IPS DF 6.9 (cell line): ENCODE results near the gene LRRIQ3.

ENCODE experiments used
- DNase-seq: peaks from one replicate; pipeline ENCODE4 v3.0.0-alpha.2; 2013; ENCODE audit warnings: low read depth, low spot score
- H3K27ac ChIP-seq: one replicate; pipeline ENCODE4 v1.5.1; 2013; ENCODE audit warnings: low read length, control low read depth
- H3K27me3 ChIP-seq: 2 replicates; pipeline ENCODE4 v1.6.1; 2013; ENCODE audit warnings: mild to moderate bottlenecking, low read length; ENCODE audit not compliant: control insufficient read depth, insufficient read depth
- H3K36me3 ChIP-seq: 2 replicates; pipeline ENCODE4 v1.6.1; 2013; ENCODE audit warnings: low read length; ENCODE audit not compliant: control insufficient read depth, insufficient read depth
- H3K4me1 ChIP-seq: 2 replicates; pipeline ENCODE4 v1.6.1; 2013; ENCODE audit warnings: low read length; ENCODE audit not compliant: control insufficient read depth, insufficient read depth
- H3K4me3 ChIP-seq: 2 replicates; pipeline ENCODE4 v1.5.1; 2013; ENCODE audit warnings: mild to moderate bottlenecking, low read length
- H3K9me3 ChIP-seq: 2 replicates; pipeline ENCODE4 v1.6.1; 2013; ENCODE audit warnings: low read length, inconsistent platforms; ENCODE audit not compliant: control insufficient read depth, insufficient read depth
- WGBS: extraction: QIAGEN DNeasy Blood & Tissue Kit; methylation state at CpG from one replicate; pipeline ENCODE4 v1.1.7; 2013; ENCODE audit warnings: mixed read lengths, missing lambda C conversion rate; ENCODE audit not compliant: insufficient read length, insufficient coverage; 5-methylcytosine and 5-hydroxymethylcytosine counted together

The LRRIQ3 gene

GRCh38 chr1:74113333-74113732 is 84.6 kb downstream of the LRRIQ3 start:
- H3K27ac ChIP-seq = no peak overlapping the region
- no peak overlapping the region for H3K4me3 ChIP-seq
- no peaks in the 10 kb centered on the region for H3K36me3 ChIP-seq
- no peaks in the 10 kb centered on the region for H3K27me3 ChIP-seq
- no peaks in the 10 kb centered on the region for H3K4me1 ChIP-seq
- no peak for DNase-seq
- no CpG with 5 or more reads among the region's 3 CpGs for WGBS
- H3K9me3 ChIP-seq = no peaks in the 10 kb centered on the region

- Histone ChIP-seq H3K4me3 (no peak overlapping the region), H3K9me3 (no peaks in the 10 kb centered on the region), H3K36me3 (no peaks in the 10 kb centered on the region), H3K4me1 (no peaks in the 10 kb centered on the region), H3K27ac (no peak overlapping the region), H3K27me3 (no peaks in the 10 kb centered on the region)
- no peak for DNase-seq
Observed at GRCh38 chr1:74107394-74107793, 90.6 kb downstream of the LRRIQ3 start.

GRCh38 chr1:74091371-74091770 is 106.6 kb downstream of the LRRIQ3 start:
- no peaks in the 10 kb centered on the region for H3K4me1 ChIP-seq
- WGBS = no CpG with 5 or more reads among the region's 1 CpG
- no peak overlapping the region for H3K27ac ChIP-seq
- no peak overlapping the region for H3K4me3 ChIP-seq
- no peaks in the 10 kb centered on the region for H3K36me3 ChIP-seq
- H3K9me3 ChIP-seq = no peaks in the 10 kb centered on the region
- H3K27me3 ChIP-seq = no peaks in the 10 kb centered on the region
- no peak for DNase-seq

GRCh38 chr1:74083128-74083527 is 114.8 kb downstream of the LRRIQ3 start:
- Histone ChIP-seq H3K9me3 (no peaks in the 10 kb centered on the region), H3K27me3 (no peaks in the 10 kb centered on the region), H3K4me3 (no peak overlapping the region), H3K36me3 (no peaks in the 10 kb centered on the region), H3K4me1 (no peaks in the 10 kb centered on the region), H3K27ac (no peak overlapping the region)
- no CpG with 5 or more reads among the region's 1 CpG for WGBS
- no peak for DNase-seq

- no peak for DNase-seq
- no peak overlapping the region for H3K27ac ChIP-seq
Observed at GRCh38 chr1:74065081-74065480, 132.9 kb downstream of the LRRIQ3 start.

GRCh38 chr1:74057719-74058118 is 140.3 kb downstream of the LRRIQ3 start:
- DNase-seq = no peak
- H3K4me1 ChIP-seq = no peaks in the 10 kb centered on the region
- H3K27me3 ChIP-seq = no peaks in the 10 kb centered on the region
- H3K27ac ChIP-seq = no peak overlapping the region
- H3K36me3 ChIP-seq = no peaks in the 10 kb centered on the region
- H3K9me3 ChIP-seq = no peaks in the 10 kb centered on the region
- H3K4me3 ChIP-seq = no peak overlapping the region

More at GRCh38 chr1:74065081-74065480, 132.9 kb downstream of the LRRIQ3 start:
- Histone ChIP-seq H3K9me3 (no peaks in the 10 kb centered on the region), H3K36me3 (no peaks in the 10 kb centered on the region), H3K27me3 (no peaks in the 10 kb centered on the region), H3K4me1 (no peaks in the 10 kb centered on the region), H3K4me3 (no peak overlapping the region)

- H3K4me1 ChIP-seq = no peaks in the 10 kb centered on the region
- no peaks in the 10 kb centered on the region for H3K36me3 ChIP-seq
- H3K27me3 ChIP-seq = no peaks in the 10 kb centered on the region
- WGBS = no CpG with 5 or more reads among the region's 1 CpG
- DNase-seq = no peak
- H3K4me3 ChIP-seq = no peak overlapping the region
- H3K9me3 ChIP-seq = no peaks in the 10 kb centered on the region
- H3K27ac ChIP-seq = no peak overlapping the region
Observed at GRCh38 chr1:74053407-74053806, 144.6 kb downstream of the LRRIQ3 start.

- no peak overlapping the region for H3K4me3 ChIP-seq
- H3K4me1 ChIP-seq = no peaks in the 10 kb centered on the region
- no peak overlapping the region for H3K27ac ChIP-seq
- no peaks in the 10 kb centered on the region for H3K27me3 ChIP-seq
- H3K9me3 ChIP-seq = no peaks in the 10 kb centered on the region
- WGBS = no CpG with 5 or more reads among the region's 2 CpGs
- H3K36me3 ChIP-seq = no peaks in the 10 kb centered on the region
- DNase-seq = no peak
Observed at GRCh38 chr1:74050386-74050785, 147.6 kb downstream of the LRRIQ3 start.

- no peak overlapping the region for H3K27ac ChIP-seq
- no peak overlapping the region for H3K4me3 ChIP-seq
- no CpG with 5 or more reads among the region's 3 CpGs for WGBS
- H3K9me3 ChIP-seq = no peaks in the 10 kb centered on the region
- H3K36me3 ChIP-seq = no peaks in the 10 kb centered on the region
- no peak for DNase-seq
- H3K4me1 ChIP-seq = no peaks in the 10 kb centered on the region
- no peaks in the 10 kb centered on the region for H3K27me3 ChIP-seq
Observed at GRCh38 chr1:74038042-74038441, 159.9 kb downstream of the LRRIQ3 start.

- Histone ChIP-seq H3K4me1 (no peaks in the 10 kb centered on the region), H3K27me3 (no peaks in the 10 kb centered on the region), H3K4me3 (no peak overlapping the region), H3K9me3 (no peaks in the 10 kb centered on the region), H3K36me3 (no peaks in the 10 kb centered on the region), H3K27ac (no peak overlapping the region)
- no CpG with 5 or more reads among the region's 1 CpG for WGBS
- no peak for DNase-seq
Observed at GRCh38 chr1:74012583-74012982, 185.4 kb downstream of the LRRIQ3 start.

- Histone ChIP-seq H3K4me3 (no peak overlapping the region), H3K36me3 (no peaks in the 10 kb centered on the region), H3K9me3 (no peaks in the 10 kb centered on the region), H3K27ac (no peak overlapping the region), H3K4me1 (no peaks in the 10 kb centered on the region), H3K27me3 (no peaks in the 10 kb centered on the region)
- DNase-seq = no peak
Observed at GRCh38 chr1:74011736-74012135, 186.2 kb downstream of the LRRIQ3 start.
